HG03432 (cell line): ENCODE results near the gene MICU1.
"Not testable (repeated sequence)": the region's sequence is repeated elsewhere in the genome, so short reads cannot be mapped to it uniquely, and the experiment has no call there.

ENCODE experiments used
- ATAC-seq: cut with Tn5 transposase; IDR thresholded peaks from one replicate; pipeline ENCODE4 v1.9.1; 2021; ENCODE audit warnings: mild to moderate bottlenecking, moderate library complexity; ENCODE audit not compliant: unreplicated experiment

MICU1 gene, protein sequence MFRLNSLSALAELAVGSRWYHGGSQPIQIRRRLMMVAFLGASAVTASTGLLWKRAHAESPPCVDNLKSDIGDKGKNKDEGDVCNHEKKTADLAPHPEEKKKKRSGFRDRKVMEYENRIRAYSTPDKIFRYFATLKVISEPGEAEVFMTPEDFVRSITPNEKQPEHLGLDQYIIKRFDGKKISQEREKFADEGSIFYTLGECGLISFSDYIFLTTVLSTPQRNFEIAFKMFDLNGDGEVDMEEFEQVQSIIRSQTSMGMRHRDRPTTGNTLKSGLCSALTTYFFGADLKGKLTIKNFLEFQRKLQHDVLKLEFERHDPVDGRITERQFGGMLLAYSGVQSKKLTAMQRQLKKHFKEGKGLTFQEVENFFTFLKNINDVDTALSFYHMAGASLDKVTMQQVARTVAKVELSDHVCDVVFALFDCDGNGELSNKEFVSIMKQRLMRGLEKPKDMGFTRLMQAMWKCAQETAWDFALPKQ

DNA sequence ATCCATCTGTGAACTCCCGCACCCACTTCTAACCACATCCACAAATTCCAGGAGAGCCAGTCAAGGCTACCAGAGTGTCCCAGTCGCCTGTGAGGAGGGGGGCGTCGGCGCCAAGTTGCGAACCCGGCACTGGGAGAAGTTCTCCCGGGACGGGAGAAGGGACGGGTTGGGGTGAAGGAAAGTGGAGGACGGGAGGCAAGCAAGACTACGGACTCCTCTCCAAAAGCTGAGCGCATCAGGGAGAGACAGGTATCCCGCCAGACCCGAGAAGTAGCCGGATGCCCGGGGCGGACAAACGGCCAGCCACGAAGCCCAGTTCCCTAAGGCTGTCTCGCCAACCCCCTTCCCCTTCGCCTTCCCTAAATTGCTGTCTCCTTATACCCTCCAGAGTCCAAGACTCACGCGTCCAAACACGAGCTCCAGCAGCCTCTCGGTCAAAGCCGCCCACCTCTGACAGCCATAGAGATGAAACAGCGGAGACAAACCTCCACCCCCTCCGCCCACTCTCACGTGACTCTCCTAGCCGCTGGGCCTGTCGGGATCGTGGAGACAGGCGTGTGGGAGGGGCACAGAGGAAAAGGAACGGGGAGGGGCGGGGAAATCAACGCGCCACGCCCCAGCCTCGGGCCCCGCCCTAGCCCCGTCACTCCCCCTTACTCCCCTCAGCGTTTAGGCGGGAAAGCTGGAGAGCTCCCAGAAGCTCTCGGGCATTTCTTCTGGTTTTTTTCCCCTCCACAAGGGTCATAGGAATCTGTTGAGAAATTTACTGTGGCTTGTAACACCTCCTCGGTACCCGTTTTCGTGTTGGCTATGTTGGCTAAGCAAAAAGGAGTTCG lies at the start of gene MICU1:
Gene MICU1 (minus strand): TSS at position 472 of the 836 bp plus-strand sequence. CDS start 59,286 bp downstream, outside the sequence.
- peak; percentile 97 for ATAC-seq

DNA sequence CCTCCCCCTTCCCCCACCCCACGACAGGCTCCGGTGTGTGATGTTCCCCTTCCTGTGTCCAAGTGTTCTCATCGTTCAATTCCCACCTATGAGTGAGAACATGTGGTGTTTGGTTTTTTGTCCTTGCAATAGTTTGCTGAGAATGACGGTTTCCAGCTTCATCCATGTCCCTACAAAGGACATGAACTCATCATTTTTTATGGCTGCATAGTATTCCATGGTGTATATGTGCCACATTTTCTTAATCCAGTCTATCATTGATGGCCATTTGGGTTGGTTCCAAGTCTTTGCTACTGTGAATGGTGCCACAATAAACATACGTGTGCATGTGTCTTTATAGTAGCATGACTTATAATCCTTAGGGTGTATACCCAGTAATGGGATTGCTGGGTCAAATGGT lies 48.3 kb upstream of the MICU1 start:
- ATAC-seq = not testable (repeated sequence)

DNA sequence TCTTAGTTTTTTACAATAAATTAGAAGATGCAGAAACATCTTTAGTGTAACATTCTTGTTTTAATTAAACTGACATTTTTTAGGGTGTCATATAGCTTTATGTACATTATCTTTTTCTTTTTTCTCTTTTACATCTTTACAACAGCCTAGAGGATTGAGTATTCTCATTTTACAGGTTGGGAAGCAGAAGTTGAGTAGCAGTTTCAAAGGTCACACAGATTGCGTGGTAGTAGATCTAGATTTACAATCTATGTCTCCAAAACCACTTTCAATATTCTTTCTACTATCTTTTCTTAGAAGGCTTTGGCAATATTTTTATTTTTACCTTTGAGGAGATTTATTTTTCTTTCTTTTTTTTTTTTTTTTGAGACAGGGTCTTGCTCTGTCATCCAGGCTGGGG lies 47.4 kb upstream of the MICU1 start:
- ATAC-seq = no peak

DNA sequence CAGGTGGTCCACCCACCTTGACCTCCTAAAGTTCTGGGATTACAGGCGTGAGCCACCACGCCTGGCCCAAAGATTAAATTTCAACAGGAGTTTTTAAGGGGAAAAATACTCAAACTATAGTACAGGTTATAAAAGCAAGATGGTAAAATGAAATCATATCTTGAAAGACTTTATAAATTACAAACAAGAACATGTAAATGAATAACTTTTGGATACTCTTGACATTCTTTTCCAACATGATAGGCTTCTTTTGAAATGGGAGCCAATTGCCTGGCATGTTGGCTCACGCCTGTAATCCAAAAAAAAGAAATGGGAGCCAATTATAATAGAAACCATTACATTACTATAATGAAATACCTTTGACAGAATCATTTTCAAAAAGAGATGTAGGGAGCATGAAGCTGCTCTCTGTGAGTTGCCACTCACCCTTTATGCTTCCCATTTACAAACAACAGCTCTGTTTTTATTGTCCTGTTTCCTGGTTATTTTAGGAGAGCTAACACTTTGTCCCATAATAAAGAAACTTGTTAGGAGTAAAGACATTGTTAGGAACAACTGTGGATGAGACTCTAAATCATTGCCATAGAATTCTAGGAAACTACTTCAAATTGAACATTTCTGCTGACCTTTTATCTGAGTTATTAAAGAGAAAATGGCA lies 41.5 kb upstream of the MICU1 start:
- no peak for ATAC-seq

DNA sequence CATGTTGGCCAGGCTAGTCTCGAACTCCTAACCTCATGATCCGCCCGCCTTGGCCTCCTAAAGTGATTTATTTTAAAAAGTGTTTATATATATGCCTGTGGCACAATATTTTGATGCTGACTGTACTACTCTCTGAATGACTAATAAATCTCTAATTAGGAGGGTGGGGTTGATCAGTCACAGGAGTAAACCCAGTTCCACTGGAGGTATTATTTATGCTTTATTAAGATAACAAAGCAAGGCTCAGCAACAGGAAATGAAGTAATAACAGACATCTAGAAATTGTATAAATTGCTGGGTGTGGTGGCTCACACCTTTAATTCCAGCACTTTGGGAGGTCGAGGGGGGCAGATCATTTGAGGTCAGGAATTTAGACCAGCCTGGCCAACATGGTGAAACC lies 40.0 kb upstream of the MICU1 start:
- no peak for ATAC-seq

DNA sequence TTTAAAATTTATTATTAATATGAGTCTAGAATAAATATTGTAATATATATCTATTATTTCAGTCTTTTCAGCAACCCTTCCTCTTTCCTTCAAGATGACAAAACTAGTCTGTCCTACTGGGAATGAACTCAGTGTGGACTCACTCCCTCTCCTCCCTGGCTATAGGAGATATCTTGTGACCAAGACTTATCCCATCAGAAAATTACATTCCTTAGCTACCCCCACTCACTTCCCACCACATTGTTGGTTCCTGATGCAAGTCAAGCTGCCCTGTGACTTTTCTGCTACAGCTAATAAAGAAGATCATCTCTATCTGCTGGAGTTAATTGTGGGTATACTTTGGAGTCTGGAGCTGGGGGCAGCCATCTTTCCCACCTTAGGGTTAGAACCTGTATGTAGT lies 38.1 kb upstream of the MICU1 start:
- ATAC-seq = no peak

DNA sequence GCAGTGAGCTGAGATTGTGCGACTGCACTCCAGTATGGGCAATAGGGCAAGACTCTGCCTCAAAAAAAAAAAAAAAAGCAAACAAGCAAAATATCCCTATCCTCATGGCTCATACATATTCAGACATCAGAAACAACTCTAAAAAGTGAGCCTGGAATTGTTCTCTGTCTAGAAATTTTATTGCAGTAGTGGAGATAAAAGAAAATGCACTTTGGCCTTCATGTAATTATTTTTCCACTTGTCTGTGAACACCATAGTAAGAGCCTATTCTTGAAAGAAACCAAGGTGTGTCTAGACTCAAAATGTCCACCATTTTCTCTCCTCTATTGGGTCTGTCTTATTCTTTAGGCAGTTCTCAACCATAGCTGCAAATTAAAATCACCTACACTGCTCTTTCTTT lies 35.6 kb upstream of the MICU1 start:
- no peak for ATAC-seq

DNA sequence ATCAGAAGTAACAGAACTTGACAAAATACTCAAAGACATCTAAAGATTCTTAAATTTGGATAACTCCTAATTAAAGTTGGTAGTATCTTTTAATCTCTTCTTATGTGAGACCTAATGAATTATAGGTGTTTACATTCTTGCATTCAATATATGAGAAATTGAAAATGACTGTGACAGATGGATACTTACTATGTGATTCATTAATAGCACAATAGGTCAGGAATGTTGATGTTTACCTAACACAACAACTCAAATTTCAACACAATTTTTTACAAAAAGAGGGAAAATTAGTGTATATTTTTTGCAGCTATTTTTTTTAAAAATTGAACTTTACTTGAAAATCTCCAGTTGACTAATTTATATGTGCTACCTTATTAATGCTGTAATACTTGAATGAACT lies 34.3 kb upstream of the MICU1 start:
- ATAC-seq = no peak

DNA sequence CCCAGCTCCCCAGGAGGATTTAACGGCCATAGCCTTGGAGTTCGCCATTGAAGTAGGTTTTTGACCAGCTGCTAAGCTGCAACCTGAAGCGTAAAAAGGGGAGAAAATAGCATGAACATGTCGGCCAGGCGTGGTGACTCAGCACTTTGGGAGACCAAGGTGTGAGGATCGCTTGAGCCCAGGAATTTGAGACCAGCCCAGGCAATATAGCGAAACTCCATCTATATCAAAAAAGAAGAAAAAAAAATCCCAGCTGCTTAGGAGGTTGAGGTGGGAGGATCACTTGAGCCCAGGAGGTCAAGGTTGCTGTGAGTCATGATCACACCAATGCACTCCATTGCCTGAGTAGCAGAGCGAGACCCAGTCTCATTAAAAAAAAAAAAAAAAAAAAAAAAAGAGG lies 33.8 kb upstream of the MICU1 start:
- ATAC-seq = no peak

DNA sequence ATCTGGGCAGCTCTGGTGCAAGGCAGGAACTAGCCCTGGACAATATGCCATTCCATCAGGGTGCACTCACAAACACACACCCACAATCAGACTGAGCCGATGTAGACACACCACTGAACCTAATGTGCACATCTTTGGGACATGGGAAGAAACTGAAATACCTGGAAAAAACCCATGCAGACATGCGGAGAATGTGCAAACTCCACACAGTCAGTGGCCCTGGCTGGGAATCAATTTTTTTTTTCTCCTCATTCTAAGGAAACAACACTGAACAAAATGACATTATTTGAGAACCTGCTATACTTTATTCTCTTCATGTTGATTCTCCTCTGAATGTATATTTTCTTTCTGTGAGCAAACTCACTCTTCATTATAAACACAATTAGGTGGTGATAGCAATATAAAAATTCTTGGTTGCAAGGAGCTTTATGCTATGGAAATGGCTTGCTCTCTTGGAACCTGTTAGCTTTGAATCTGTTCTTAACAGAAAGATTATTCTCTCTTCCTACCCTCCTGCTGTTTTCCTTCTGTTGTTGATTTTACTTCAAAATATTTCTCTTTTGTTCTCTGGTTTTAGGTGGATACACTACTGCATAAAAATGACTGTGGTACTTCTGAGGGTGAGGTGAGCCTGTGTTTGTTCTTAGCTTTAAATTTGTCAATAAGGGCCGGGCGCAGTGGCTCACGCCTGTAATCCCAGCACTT lies 33.0 kb upstream of the MICU1 start:
- no peak for ATAC-seq

DNA sequence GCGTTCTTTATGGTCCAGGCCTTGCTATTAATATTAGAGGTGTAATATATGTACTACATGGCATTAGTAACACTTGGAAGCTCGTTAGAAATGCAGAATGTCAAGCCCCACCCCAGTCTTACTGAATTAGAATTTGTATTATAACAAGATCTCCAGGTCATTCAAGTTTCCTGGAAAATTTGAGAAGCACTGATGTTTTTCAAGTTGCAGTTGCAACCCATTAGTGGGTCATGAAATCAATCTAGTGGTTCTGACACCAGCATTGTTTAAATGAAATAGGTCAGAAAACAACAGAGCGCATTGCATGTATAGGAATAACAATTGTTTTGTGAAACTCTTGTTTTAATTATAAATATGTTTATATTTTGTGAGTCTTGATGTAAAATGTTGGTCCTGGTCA lies 28.8 kb upstream of the MICU1 start:
- ATAC-seq = no peak

DNA sequence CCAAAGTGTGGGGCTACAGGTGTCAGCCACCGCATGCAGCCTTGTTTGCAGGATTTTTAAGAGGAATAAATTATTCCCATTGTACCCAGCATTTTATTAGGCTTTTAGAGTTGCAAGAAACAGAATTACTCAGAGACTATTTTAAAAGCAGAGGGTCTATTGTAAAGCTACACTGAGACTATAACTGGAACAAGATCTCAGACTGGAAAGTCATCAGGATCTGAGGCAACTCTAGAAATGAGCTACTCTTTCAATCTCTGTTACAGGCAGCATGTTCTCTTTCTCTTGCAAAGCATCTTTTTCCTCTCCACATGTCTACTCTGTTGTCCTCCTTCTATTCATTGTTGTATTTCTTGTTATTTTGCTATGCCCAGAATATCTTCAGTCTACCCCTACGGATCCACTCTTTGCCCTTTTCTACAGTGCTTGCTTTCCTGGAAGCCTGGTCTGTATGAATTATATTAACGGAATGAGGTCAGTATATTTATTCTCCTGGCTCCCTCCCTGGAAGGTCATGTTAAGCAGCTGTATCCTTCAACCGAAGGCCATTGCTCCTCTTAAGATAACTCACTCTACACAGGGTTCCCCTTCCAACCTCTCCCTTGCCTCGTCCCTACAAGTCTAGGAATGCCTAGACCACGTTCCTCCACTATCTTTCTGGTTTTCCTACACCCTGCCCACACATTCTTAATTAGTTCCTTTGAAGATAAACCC lies 27.7 kb upstream of the MICU1 start:
- ATAC-seq = no peak

DNA sequence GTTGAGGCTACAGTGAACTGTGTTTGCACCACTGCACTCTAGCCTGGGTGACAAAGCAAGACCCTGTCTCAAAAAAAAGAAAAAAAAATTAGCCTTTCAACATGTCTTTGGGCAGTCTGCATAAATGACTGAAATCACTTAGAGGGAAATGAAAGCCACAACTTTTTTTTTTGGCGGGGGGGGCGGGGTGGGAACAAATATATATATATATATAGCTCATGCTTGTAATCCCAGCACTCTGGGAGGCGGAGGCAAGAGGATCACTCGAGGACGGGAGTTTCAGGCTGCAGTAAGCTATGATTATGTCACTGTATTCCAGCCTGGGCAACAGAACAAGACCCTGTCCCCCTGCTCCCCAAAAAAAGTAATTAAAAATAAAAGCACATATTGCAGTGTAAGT lies 23.4 kb upstream of the MICU1 start:
- ATAC-seq = no peak

DNA sequence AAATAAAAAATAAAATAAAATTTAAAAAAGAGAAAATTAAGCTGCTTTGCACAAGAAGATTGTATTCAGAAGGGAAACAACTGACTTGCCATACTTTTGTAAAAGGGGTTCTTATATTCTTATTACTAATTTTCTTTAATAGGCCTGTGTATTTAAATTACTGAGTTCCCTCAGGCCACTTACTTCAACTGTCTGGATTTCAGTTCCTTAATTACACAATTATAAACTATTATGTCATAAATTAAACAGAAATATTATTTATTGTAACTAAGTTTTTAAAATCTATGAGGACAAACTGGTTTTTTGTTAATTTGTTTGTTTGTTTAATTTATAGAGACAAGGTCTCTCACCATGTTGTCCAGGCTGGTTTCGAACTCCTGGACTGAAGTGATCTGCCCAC lies 22.4 kb upstream of the MICU1 start:
- no peak for ATAC-seq

DNA sequence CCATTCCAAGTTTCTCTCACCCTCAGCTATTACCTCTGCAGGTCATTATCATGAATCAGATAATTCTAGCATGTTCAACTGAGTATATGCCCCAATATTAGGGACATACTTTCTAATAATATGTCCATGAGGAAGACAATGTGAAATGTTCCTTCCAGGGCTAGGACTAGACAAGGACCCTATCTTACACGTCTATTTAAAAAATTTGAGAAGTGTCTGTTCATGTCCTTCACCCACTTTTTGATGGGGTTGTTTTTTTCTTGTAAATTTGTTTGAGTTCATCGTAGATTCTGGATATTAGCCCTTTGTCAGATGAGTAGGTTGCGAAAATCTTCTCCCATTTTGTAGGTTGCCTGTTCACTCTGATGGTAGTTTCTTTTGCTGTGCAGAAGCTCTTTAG lies 21.1 kb upstream of the MICU1 start:
- not testable (repeated sequence) for ATAC-seq

DNA sequence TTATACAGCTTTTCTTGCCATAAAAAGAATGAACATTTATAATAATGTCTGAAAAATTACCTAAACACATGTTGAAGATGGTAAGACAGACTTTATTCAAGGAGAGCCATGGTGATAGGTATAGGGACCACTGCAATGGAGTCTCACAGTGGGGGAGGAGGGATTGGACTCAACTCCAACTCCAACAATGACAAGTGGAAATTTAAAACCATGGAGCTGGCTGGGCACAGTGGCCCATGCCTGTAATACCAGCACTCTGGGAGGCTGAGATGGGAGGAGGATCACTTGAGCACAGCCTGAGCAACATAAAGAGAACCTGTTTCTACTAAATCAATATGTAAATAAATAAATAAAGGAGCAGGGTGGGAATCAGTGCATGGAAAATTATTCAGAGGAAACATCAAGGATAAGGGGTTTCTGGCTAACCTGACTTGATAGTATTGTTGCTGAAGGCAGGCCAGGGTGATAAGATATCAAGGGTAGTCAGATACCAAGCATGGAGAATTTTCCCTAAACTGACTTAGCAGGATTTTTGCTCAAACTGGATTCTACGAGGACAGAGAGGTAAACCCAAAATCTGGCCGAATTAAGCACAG lies 19.5 kb upstream of the MICU1 start:
- ATAC-seq = no peak

DNA sequence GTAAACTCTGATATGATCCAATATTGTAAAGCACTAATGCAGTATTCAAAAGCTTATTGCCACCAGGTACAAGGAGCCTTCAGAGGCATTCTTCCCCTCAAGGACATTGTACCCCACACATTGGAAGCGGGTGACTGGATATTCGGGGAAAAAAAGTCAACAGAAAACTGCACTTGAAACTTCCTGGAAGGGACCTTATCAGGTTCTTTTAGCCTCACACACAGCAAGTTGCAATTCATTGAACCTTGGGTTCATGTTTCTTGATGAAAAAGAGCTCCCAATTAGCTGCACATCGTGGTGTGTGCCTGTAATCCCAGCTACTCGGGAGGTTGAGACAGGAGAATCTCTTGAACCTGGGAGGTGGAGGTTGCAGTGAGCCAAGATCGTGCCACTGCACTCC lies 16.4 kb upstream of the MICU1 start:
- no peak for ATAC-seq

DNA sequence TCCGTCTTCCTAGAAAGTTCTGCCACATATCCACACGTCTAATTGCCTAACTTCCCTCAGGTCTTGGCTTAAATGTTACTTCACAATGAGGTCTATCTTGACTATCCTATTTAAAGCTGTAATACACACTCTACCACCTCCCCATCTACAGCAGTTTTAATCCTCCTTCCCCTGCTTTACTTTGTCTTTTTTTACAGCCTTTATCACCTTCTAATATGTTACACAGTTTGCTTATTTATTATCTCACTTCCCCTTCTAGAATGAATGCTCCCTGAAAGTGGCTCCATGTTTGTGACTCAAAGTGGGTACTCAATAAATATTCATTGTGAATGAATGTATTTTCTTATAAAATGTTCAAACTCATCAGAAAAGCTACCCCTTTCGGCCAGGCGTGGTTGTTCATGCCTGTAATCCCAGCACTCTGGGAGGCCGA lies 13.6 kb upstream of the MICU1 start:
- no peak for ATAC-seq

DNA sequence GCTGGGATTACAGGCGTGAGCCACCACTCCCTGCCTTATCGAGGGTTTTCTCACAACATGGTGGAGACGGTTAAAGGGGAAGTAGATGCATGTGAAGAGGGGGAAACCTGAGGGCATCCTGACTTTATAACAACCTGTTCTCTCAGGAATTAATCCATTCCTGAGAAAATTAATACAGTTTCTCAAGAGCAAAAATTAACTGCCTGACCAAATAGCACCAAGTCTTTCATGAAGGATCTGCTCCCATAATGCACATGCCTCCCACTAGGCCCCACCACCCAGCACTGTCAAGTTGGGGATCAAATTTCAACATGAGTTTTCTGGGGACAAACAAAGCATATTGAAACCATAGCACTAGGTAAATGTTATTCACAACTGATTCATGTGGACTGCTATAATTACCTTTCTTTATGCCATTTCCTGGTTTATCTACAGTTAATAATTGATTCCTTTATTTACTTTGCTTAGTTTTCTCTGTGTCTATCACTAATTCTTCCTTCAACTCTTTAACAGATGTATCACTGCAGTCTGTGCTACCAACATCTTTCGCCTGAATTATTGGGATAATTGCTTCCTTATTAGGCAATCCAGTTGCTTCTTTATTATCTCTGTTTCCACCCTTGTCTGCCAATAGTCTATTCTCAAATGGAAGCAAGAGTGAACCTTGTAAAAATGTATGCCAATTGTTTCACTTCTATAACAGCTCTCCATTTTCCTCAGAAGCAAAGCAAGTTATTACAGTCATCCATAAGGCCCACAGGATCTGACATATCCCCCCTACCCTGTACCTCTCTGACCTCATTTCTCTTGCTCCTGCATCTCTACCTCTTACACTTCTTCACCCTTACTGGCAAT lies 12.9 kb upstream of the MICU1 start:
- no peak for ATAC-seq
